HG03442 (cell line): Measurements from ENCODE around the gene GSTA4.
"Not testable (repeated sequence)": the region's sequence is repeated elsewhere in the genome, so short reads cannot be mapped to it uniquely, and the experiment has no call there.

Experiments
- ATAC-seq: cut with Tn5 transposase; IDR thresholded peaks from one replicate; pipeline ENCODE4 v1.9.1; 2021; ENCODE audit warnings: mild to moderate bottlenecking, moderate library complexity; ENCODE audit not compliant: unreplicated experiment

GSTA4 gene

GRCh38 chr6:52976591-52977035 is 18.5 kb downstream of the GSTA4 start:
- ATAC-seq: peak; percentile 55

GRCh38 chr6:52976149-52976548 is 18.9 kb downstream of the GSTA4 start:
- ATAC-seq: peak; percentile 27

- ATAC-seq: no peak
Observed at GRCh38 chr6:52975580-52975979, 19.5 kb downstream of the GSTA4 start.

GRCh38 chr6:52972989-52973388 is 22.1 kb downstream of the GSTA4 start:
- no peak for ATAC-seq

GRCh38 chr6:52969359-52969758 is 25.7 kb downstream of the GSTA4 start:
- ATAC-seq: no peak

GRCh38 chr6:52966101-52966500 is 29.0 kb downstream of the GSTA4 start:
- ATAC-seq: no peak

- ATAC-seq: no peak
Observed at GRCh38 chr6:52965380-52965779, 29.7 kb downstream of the GSTA4 start.

- no peak for ATAC-seq
Observed at GRCh38 chr6:52964318-52964717, 30.8 kb downstream of the GSTA4 start.

GRCh38 chr6:52962701-52963100 is 32.4 kb downstream of the GSTA4 start:
- ATAC-seq: no peak

- not testable (repeated sequence) for ATAC-seq
Observed at GRCh38 chr6:52961022-52961421, 34.1 kb downstream of the GSTA4 start.

- ATAC-seq: not testable (repeated sequence)
Observed at GRCh38 chr6:52960211-52960610, 34.9 kb downstream of the GSTA4 start.

GRCh38 chr6:52958546-52959255 is 36.4 kb downstream of the GSTA4 start:
- ATAC-seq: no peak

GRCh38 chr6:52955871-52956270 is 39.2 kb downstream of the GSTA4 start:
- no peak for ATAC-seq

- peak; percentile 57 for ATAC-seq
Observed at GRCh38 chr6:52953911-52954839, 40.9 kb downstream of the GSTA4 start.

GRCh38 chr6:52946306-52946705 is 48.8 kb downstream of the GSTA4 start:
- ATAC-seq: no peak

GRCh38 chr6:52942821-52943220 is 52.3 kb downstream of the GSTA4 start:
- ATAC-seq: not testable (repeated sequence)

- no peak for ATAC-seq
Observed at GRCh38 chr6:52942221-52942620, 52.9 kb downstream of the GSTA4 start.

GRCh38 chr6:52937908-52938307 is 57.2 kb downstream of the GSTA4 start:
- no peak for ATAC-seq

GRCh38 chr6:52933778-52934177 is 61.3 kb downstream of the GSTA4 start:
- no peak for ATAC-seq

GRCh38 chr6:52931351-52931750 is 63.7 kb downstream of the GSTA4 start:
- ATAC-seq: no peak

GRCh38 chr6:52929321-52930164 is 65.5 kb downstream of the GSTA4 start:
- no peak for ATAC-seq
